Activated CD4-positive, CD25-positive, alpha-beta regulatory T cell treated with anti-CD3 and anti-CD28 coated beads, Interleukin-2, amount 50 U/mL, for 24 hours (primary cell): Measurements from ENCODE around the gene DTWD1.
"Not testable (repeated sequence)": the region's sequence is repeated elsewhere in the genome, so short reads cannot be mapped to it uniquely, and the experiment has no call there.

Experiments
- ATAC-seq, 2 donors: fragments of 150-1000 bp; cut with Tn5 transposase; one replicate each; pipeline ENCODE4 v1.10.0; 2021; ENCODE audit warnings: mild to moderate bottlenecking in 1 of 2, moderate library complexity in 1 of 2

The DTWD1 gene, protein sequence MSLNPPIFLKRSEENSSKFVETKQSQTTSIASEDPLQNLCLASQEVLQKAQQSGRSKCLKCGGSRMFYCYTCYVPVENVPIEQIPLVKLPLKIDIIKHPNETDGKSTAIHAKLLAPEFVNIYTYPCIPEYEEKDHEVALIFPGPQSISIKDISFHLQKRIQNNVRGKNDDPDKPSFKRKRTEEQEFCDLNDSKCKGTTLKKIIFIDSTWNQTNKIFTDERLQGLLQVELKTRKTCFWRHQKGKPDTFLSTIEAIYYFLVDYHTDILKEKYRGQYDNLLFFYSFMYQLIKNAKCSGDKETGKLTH

DNA sequence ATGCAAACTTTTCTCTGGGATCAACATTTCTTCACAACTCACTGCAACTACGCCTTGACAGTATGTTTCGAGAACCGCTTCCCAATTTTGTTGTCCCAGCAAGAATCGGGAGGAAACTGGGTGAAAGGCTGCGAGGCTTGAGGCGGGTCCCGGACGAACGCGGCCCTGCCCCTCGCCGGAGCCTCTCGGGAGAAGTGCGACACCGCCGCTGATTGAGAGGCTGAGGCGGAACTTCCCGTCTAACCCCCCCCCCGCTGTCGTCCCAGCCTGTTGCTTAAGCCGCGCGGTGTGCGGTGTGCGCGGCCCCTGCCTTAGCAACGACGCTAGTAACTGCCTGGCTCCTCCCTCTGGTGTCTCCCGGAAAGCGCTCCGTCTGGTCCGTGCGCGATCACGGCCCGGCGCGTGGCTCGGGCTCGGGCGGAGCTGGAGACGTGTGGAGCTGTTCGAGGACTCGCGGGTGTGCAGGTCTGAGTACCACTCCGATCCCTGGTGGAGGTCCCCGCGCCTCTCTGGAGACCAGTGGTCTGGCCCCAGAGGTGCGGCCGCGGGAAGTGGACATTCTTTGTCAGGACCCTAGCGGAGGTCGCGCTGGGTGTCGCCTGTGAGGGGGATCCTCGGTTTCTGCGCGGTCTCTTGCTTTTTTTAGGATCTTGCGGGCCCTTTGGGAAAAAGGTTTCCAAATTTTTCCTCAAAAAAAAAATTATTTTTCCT lies at the start of gene DTWD1, which contains the start of gene FAM227B:
Gene DTWD1 (plus strand): TSS at position 391 of the 711 bp plus-strand sequence. CDS start 4,120 bp downstream, outside the sequence.
Gene FAM227B (minus strand): TSS at position 161 of the 711 bp plus-strand sequence. CDS start 5,647 bp downstream, outside the sequence.
- ATAC-seq: peak; percentile 99 to 100

DNA sequence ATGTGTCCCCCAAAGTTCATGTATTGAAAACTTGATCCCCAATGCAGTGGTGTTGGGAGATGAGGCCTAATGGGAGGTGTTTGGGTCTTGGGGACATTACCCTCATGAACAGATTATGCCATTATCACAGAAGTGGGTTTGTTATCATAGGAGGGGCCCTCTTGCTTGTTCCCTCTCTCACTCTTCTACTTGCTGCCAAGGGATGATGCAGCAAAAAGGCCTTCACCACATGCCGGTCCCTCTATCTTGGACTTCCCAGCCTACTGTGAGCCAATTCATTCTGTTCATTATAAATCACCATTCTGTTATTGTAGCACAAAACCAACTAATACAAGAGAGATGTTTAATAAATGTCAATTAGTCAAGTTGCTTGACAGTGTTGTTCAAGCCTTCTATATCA lies 47.4 kb upstream of the DTWD1 start:
- ATAC-seq: no peak

DNA sequence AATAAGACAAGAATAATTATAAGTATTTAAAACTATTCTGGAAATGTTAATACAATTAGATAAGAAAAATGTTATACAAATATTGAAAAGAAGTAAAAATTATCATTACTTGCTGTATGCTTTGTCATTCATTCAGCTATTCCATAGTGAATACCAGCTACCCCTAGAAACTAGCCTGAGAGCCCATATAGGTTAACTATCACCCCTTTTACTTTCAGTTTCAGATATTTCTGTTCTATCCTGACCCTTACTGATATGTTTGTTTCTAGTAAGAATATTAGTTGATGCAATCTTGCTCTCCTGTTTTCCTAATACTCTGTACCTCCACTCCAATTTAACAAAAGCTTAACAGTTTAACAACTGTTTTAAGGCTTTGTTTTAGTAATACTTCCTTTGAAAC lies 31.8 kb upstream of the DTWD1 start:
- peak in 1 of 2 donors; percentile 38 for ATAC-seq

DNA sequence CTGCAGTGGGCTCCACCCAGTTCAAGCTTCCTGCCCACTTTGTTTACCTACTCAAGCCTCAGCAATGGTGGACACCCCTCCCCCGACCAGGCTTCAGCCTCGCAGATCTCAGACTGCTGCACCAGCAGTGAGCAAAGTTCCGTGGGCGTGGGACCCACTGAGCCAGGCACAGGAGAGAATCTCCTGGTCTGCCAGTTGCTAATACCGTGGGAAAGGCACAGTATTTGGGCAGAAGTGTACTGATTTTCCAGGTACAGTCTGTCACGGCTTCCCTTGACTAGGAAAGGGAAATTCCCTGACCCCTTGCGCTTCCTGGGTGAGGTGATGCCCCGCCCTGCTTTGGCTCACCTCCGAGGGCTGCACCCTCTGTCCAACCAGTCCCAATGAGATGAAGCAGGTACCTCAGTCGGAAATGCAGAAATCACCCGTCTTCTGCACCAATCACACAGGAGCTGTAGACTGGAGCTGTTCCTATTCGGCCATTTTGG lies 28.0 kb upstream of the DTWD1 start:
- not testable (repeated sequence) for ATAC-seq

DNA sequence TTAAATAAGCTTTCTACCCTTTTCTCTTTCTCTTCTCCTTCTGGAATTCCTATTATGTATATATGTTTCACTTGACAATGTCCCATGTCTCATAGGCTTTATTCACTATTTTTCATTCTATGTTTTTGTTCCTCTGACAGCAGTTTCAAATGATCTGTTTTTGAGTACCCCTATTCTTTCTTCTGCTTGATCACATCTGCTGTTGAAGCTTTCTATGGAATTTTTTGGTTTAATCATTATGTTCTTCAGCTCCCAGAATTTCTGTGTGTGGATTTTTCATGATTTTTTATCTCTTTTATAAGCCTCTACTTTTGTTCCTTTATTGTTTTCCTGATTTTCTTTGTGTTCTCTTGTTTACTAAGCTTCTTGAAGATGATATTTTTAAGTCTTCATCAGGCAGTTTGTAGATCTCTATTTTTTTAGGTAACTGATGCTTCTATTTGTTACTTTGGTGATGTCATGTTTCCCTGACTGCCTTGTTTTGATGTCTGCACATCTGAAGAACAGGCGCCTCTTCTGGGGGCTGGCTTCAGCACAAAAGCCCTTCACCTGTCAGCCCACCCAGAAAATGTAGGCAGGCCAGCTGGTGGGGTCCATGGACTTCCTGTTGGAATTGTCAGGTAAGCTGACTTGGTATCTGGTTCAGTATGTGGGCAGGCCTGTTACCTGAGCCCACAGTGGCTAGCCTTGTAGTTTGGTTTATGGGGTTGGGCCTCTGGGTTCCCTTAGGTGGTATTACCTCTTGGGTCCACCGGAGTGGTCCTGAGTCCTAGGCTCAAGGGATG lies 16.0 kb upstream of the DTWD1 start:
- no peak for ATAC-seq

DNA sequence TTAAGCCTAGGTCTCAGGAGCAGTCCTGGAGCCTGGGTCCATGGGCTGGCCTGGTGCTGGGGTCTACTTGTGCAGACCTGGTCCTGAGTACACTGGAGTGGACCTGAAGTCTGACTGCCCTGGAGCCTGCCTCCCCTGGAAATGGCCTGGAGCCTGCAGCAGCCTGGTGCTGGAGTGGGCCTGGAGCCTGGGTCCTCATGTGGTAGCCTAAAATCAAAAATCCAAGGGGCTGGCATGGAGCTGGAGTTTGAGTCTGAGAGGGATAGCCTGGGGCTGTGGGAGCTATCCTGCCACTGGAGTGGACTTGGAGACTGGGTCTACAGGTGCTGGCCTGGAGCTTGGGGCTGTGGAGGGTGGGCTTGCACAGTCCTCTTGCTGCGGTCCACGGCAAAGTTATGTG lies 15.3 kb upstream of the DTWD1 start:
- no peak for ATAC-seq

DNA sequence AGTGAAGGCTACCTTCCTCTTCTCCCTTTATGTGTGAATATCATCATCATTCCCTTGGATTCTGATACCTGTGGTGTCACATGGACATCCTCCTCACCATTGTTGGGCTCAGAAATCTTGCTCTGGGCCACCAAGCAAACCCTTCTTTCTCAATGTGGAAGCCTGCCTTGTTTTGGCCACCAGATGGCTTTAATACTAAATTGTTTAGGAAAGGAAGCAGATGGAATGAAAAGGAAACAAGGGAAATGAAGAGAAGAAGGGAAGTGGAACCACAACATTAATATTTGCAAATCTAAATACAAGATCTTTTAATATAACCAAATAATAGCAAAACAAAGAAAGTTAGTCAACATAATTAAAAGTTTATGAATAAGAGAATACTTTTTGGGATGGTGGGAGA lies 14.3 kb upstream of the DTWD1 start:
- no peak for ATAC-seq

DNA sequence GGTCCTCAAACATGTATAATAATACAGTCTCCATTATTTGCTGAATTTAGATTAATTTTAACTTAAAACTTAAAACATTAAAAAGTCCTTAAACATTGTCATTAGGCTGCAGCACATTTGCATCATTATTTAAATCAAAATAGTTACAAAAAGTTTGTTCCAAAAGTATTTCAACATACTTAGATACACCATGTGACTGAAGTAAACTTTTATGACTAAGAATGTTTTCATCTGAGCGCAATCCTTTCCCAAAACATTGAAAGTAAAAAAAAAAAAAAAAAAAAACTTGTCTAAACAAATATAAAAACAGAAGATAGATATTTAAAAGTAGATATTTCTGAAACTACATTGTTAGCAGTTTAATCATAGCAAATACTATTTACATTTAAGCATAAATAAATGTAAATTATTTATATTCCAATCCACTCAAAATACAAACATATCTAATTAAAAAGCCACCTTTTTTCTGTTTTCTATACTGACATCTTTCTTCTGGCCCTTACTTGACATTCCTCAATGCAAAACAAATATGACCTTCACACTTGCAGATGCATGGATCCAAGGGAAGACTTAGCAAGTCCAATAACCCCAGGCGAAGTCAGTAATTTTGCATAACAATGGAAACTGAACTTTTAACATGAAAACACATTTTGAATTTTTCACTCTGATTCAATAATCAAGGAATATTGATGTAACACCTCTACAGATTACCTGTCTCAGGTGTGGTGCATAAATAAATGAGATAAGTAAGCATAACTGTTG lies 10.5 kb upstream of the DTWD1 start:
- no peak for ATAC-seq

DNA sequence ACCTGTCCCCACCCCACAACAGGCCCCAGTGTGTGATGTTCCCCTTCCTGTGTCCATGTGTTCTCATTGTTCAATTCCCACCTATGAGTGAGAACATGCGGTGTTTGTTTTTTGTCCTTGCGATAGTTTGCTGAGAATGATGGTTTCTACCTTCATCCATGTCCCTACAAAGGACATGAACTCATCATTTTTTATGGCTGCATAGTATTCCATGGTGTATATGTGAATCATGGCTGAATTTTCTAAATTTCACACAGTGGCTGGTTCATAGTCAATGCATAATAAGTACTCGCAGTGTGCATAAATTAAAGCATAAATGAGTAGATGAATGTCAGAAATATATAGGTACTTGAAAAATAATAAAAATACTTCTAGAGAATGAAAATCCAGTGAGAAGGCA lies 8.6 kb upstream of the DTWD1 start:
- ATAC-seq: not testable (repeated sequence)

DNA sequence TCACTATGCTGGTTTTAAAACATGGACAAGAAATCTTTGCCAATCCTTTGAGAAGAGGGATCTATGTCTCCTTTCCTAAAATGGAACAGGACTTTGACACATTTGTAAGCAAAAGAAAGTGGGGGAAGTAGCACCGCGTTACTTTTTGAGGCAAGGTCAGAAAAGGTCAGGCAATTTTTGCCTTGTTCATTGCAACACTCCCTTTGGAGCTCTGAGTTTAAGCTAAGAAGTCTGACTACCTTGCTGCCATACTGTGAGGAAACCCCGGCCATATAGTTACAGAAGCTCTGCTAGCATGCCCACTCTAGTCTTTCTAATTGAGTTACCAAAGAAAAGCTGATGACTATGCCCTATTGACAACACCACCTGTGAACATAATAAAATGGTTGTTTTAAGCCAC lies 1.6 kb upstream of the DTWD1 start:
- ATAC-seq: no peak

DNA sequence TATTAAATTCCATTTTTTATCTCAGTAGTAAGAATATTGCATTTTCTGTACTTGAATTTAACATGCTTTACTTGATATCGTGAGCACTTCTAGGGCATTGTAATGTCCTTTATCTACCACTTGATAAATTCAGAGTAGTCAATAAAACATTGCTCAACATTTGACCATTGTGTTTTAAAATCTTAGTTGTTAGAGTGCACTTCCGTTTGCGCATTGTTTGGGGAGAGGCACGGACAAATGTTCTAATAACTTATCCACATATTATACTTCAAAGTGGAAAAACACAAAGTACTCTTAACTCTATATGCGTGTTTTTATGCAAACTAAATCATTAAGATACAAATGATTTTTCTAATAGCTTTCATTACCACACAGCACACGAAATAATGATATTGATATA lies 649 bp upstream of the DTWD1 start:
- no peak for ATAC-seq

DNA sequence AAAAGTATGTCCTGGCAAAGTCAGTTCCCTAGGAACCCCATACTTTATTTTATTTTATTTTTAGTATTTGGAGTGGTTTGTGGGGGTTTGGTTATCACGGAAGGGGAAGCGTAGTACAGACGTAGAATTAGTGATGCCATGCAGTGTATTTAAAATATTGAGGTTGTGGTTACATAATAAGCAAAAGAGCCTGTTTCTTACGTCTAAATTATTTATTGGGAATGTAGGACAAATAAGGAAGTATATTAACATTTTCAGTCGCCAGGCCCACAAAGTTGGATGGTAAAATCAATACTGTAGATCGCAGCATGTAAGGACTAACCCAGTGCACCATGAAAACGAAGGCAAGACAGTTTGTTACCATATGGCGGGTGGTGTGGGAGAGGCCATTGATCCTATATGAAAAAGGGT lies 558 bp downstream of the DTWD1 start:
- no peak for ATAC-seq

DNA sequence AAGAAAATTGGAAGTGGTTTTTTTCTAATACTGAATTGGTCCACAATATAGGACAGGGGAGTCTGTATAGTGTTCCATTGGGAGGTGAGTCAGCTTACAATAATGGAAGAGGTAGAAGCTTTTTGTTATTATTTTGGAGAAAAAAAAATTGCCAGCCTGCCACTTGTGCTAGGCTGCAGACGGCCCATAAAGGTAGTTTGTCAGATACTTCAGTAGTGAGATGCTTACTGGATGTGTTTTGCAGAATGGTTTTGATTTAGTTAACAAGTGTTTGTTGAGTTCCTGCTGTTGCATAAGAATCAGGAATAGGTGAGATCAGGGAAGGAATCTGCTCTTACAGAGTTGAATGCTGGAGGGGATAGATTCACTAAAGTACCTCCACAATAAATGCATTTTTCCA lies 1.0 kb downstream of the DTWD1 start:
- ATAC-seq: no peak

DNA sequence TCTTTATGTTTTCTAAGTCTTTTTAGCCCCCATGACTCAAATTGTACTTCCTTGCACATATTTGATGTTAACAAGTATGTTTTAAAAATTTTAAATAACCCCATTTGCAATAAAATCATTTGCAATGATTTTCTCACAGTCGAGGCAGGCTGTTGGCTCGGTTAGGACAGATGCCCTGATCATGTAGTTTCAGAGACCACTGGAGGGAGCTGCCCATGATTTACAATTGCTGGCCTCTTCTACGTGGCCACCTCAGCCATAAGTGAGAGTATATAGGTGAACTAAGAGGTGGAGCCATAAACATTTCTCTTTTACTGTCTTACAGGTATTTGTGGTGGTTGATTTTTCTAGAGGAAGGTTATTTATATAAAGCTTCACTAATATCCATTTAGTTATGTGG lies 1.7 kb downstream of the DTWD1 start:
- no peak for ATAC-seq

DNA sequence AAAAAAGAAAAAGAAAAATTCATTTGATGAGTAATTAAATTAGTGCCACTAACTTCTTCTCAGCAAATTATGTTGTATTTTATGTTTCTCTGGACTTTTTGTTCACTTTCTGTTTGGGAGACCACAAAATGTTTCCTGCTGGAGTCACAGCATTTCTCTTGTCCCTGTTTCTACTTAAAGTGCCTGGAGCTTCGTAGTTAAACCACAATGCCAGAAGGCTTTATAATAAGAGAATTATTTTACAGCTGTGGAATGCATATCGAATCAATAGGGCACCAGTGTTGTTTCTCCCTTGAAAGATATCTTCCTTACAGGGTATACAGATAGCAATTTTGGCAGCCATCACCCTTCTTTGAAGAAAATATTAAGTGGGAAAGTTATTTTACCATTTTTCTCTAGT lies 3.2 kb downstream of the DTWD1 start:
- no peak for ATAC-seq

DNA sequence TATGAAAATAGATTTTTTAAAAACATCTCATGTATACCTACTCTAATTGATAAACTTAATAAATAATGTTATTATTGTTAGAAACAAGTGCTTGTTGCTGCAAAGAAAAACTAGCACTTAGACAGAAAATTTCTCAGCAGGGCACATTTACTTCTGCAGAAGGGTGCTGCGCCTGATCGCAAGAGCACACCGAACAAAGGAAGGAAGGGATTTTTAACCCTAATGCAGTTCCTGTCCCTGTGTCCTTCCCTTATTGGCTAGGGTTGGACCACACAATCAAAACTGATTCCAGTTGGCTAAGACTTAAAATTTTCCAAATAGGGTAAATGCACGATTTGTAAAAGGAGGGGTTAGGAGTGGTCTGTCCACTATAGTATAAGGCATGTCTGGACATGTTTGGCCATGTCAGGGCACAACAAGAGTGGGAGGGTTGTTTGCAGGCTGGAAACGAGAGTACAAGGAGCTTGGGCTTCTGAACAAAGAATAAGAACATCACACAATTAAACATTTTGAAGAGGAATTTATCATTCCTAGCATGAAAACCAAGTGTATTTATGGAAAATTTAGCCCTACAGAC lies 4.7 kb downstream of the DTWD1 start:
- no peak for ATAC-seq

DNA sequence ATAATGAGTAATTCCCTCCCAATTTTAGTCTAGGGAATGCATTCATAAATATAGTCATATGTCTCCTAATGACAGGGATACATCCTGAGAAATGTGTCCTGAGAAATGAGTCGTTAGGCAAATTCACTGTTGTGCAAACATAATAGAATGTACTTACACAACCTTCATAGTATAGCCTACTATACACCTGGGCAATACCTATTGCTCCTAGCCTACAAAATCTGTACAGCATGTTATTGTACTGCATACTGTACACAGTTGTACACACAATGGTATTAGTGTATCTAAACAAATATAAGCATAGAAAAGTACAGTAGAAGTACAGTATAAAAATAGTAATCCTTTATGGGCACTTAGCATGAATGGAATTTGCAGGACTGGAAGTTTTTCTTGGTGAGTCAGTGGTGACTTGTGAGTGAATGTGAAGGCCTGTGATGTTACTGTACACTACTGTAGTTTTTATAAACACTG lies 6.6 kb downstream of the DTWD1 start:
- ATAC-seq: no peak

DNA sequence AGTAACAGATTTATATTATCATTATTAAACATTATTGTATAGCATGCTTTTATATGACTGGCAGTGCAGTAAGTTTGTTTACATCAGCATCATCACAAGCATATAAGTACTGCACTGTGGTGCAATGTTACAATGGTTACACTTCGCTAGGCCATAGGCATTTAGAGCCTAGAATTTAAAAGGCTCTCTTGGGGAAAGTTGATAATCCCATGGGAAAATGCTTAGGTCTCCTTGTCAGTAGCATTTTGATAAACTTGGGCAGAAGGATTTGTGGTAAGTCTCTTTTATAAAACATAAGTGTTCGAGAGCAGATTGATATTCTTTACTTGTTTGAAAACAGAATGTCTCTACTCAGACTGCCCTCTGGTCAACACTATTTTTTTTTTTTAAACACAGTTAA lies 7.5 kb downstream of the DTWD1 start:
- no peak for ATAC-seq

DNA sequence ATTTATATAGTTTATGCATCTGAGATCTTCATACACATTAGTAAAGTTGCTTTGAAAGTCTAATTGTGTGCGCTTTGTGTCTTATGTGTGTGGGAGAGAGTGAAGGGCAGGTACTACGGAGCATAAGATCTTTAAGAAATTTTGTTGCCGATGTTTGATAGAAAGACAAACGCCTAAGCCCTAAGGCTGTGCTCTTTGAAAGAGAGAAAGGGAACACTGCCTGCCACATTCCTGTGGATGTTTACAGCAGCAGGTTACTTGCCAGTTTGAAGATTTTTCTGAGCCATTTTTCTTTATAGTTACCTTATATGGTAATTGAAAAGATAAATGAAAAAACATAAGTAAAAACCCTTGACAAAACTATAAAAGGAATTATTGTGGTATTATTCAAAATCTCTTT lies 17.0 kb downstream of the DTWD1 start:
- no peak for ATAC-seq

DNA sequence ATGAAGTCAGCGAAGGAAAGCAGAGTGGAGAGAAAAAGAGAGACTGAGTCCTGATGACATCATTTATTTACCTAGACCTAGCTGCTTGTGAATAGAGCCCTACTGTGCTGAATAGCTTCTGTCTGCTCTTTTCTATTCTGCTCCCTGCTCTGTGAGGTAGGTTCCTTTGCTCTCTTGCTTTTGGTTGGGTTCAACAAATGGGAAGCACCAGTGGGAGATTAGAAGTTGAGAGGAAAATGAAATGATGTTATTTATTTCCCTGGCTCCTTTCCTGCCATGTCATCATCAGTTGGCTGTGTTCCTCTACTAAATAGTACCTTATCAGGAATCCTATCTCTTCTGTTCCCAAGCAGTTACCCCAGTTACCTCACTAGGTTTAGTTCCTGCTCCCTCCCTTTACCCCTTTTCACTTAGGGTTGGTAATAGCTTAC lies 23.5 kb downstream of the DTWD1 start:
- ATAC-seq: no peak

DNA sequence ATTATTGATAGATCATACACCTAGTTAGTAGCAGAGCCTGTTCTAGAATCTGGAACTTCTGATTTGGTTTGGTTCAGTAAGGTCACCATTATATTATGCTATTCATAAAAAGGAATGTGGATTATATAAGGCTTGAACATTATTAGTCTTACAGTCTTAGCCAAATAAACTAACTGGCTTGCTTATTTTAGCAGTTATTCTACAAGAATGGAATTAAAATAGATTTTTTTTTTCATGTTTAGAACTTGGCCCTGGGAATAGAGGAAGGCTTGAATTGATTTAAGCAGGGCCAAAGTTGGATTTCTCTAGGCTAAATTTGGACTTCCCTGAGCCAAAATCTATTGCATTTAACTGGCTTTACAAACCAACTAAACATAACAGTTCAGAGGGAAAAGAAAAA lies 24.4 kb downstream of the DTWD1 start:
- no peak for ATAC-seq

DNA sequence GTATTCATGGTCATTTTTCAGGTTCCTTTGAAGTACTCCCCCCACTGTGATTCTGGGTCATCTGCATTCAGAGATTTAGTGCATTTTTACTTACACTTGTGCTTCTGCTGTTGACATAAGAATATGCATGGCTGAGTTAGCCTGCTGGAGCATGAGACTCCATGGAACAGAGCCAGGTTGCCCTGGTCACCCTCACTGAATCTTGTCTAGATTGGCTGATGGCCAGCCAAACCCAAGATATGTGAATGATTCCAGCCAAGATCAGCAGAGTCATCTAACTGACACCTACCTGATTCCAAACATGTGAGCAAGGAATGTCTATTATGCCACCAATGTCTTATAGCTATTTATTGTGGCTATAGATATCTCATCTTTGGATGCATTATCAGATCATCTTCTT lies 25.1 kb downstream of the DTWD1 start:
- no peak for ATAC-seq
